NCI-H526 (cell line): ENCODE measurements around the gene KRTAP4-16.
"Not testable (repeated sequence)": the region's sequence is repeated elsewhere in the genome, so short reads cannot be mapped to it uniquely, and the experiment has no call there.

Source experiments
- DNase-seq, 2 experiments: peaks; one replicate each; lab custom pipeline; 2025; lab: John Stamatoyannopoulos, UW

KRTAP4-16 gene

GRCh38 chr17:41101586-41102259 is at the start of gene KRTAP4-16:
Gene KRTAP4-16 (minus strand): TSS chr17:41102209. CDS start chr17:41102209, 0 bp downstream.
- DNase-seq = no peak

GRCh38 chr17:41151525-41151924 is 49.5 kb upstream of the KRTAP4-16 start:
- DNase-seq = no peak

- no peak for DNase-seq
Measured at GRCh38 chr17:41150026-41150425, 48.0 kb upstream of the KRTAP4-16 start.

- no peak for DNase-seq
Measured at GRCh38 chr17:41149652-41149985, 47.6 kb upstream of the KRTAP4-16 start, which contains the start of gene KRTAP4-5. Gene KRTAP4-5 (minus strand): TSS chr17:41149825. CDS start chr17:41149767, 58 bp downstream.

GRCh38 chr17:41148971-41149651 is 47.1 kb upstream of the KRTAP4-16 start:
- DNase-seq = not testable (repeated sequence)

- no peak for DNase-seq
Measured at GRCh38 chr17:41147531-41148204, 45.7 kb upstream of the KRTAP4-16 start.

GRCh38 chr17:41145261-41145660 is 43.3 kb upstream of the KRTAP4-16 start:
- DNase-seq = no peak

- DNase-seq = no peak
Measured at GRCh38 chr17:41144846-41145245, 42.8 kb upstream of the KRTAP4-16 start.

- no peak for DNase-seq
Measured at GRCh38 chr17:41141361-41141760, 39.4 kb upstream of the KRTAP4-16 start.

GRCh38 chr17:41140360-41141131 is 38.5 kb upstream of the KRTAP4-16 start, which contains the start of gene KRTAP4-6:
Gene KRTAP4-6 (minus strand): TSS chr17:41140544. CDS start chr17:41140487, 57 bp downstream.
- no peak for DNase-seq

GRCh38 chr17:41139865-41140264 is 37.9 kb upstream of the KRTAP4-16 start:
- DNase-seq = not testable (repeated sequence)

GRCh38 chr17:41133880-41134735 is 32.1 kb upstream of the KRTAP4-16 start:
- no peak for DNase-seq

- no peak for DNase-seq
Measured at GRCh38 chr17:41131979-41132378, 30.0 kb upstream of the KRTAP4-16 start.

GRCh38 chr17:41127371-41127770 is 25.4 kb upstream of the KRTAP4-16 start:
- no peak for DNase-seq

GRCh38 chr17:41126412-41126811 is 24.4 kb upstream of the KRTAP4-16 start:
- DNase-seq = no peak

GRCh38 chr17:41125064-41125463 is 23.1 kb upstream of the KRTAP4-16 start:
- DNase-seq = no peak

GRCh38 chr17:41123991-41124371 is 22.0 kb upstream of the KRTAP4-16 start, which contains the start of gene KRTAP4-12:
Gene KRTAP4-12 (minus strand): TSS chr17:41124182. CDS start chr17:41124122, 60 bp downstream.
- DNase-seq = not testable (repeated sequence)

- DNase-seq = not testable (repeated sequence)
Measured at GRCh38 chr17:41123292-41123990, 21.4 kb upstream of the KRTAP4-16 start.

- DNase-seq = no peak
Measured at GRCh38 chr17:41121742-41122141, 19.7 kb upstream of the KRTAP4-16 start.
